Kidney epithelial cell (primary cell): ENCODE data around the gene IFRD1. TPM values are rescaled to one million over a fixed set of nuclear protein-coding genes. Genes with fewer than 3 reads are reported as not detected.

Source experiments
- DNase-seq: peaks from one replicate; pipeline ENCODE4 v3.0.0-alpha.2; 2010; ENCODE audit warnings: low read depth
- H3K27me3 ChIP-seq: 2 replicates; pipeline ENCODE4 v1.6.0; 2011; ENCODE audit warnings: low read length; ENCODE audit not compliant: control insufficient read depth, insufficient read depth
- H3K36me3 ChIP-seq: 2 replicates; pipeline ENCODE4 v1.5.1; 2011; ENCODE audit warnings: low read length; ENCODE audit not compliant: control insufficient read depth, insufficient read depth
- H3K4me3 ChIP-seq: 2 replicates; pipeline ENCODE4 v1.5.1; 2011; ENCODE audit warnings: low read depth, mild to moderate bottlenecking, control low read depth, low read length
- CTCF ChIP-seq: IDR thresholded peaks from 2 replicates; pipeline ENCODE4 v1.5.1; 2011; ENCODE audit warnings: mild to moderate bottlenecking, moderate library complexity, low read length, control low read depth, inconsistent platforms; ENCODE audit not compliant: insufficient read depth, poor library complexity, severe bottlenecking
- total RNA-seq: library from RNA; depleted of rRNA; stranded (reverse); fragments of >200 nt; gene quantifications from 2 replicates; pipeline ENCODE4 v1.2.3, GENCODE V29; 2015

Gene IFRD1
- total RNA-seq, 1 donor from 2014 or later, result 87.3 TPM

GRCh38 chr7:112502700-112503099 lies 52.4 kb downstream of the IFRD1 start:
- no peaks in the 10 kb centered on the region for H3K36me3 ChIP-seq
- H3K27me3 ChIP-seq, result no peaks in the 10 kb centered on the region
- H3K4me3 ChIP-seq, result no peak overlapping the region
- DNase-seq, result no peak
- no peak for TF ChIP-seq CTCF

GRCh38 chr7:112503361-112503972 lies 53.2 kb downstream of the IFRD1 start:
- no peaks in the 10 kb centered on the region for H3K27me3 ChIP-seq

DNA sequence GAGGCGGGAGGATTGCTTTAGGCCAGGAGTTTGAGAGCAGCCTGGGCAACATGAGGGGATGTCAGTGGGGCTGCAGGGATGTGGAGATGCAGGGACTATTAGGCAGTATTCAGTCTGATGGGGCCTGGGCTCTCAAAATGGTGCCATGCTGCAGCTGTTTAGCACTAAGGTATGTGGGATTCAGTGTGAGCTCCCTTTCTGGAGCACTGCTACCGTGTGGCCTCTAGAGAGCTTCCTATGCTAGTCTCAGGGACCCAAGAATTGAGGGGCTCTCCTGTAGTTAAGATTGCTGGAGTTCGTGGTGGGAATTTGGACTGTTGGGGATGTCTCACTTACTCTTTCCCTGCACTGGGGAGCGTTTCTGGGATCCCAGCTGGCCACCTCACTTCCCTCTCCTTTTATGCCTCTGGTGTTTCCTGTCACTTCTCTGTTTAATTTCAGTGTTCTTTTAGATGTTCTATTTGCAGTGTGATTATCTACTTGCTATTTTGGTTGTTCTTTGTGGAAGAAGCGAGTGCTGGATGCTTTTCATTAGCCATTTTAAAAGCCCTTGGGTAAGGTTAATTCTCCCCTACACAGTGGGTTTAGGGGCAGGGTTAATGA lies 53.9 kb downstream of the IFRD1 start:
- no peak for DNase-seq
- TF ChIP-seq CTCF, result no peak
- Histone ChIP-seq H3K27me3 (no peaks in the 10 kb centered on the region), H3K36me3 (no peaks in the 10 kb centered on the region), H3K4me3 (no peak overlapping the region)

More at GRCh38 chr7:112503361-112503972, 53.2 kb downstream of the IFRD1 start:
- no peak for DNase-seq
- H3K4me3 ChIP-seq, result no peak overlapping the region
- TF ChIP-seq CTCF, result no peak
- H3K36me3 ChIP-seq, result no peaks in the 10 kb centered on the region

- no peak for TF ChIP-seq CTCF
- H3K27me3 ChIP-seq, result no peaks in the 10 kb centered on the region
- DNase-seq, result no peak
- H3K36me3 ChIP-seq, result no peaks in the 10 kb centered on the region
- no peak overlapping the region for H3K4me3 ChIP-seq
Measured at GRCh38 chr7:112505495-112505894, 55.2 kb downstream of the IFRD1 start.

DNA sequence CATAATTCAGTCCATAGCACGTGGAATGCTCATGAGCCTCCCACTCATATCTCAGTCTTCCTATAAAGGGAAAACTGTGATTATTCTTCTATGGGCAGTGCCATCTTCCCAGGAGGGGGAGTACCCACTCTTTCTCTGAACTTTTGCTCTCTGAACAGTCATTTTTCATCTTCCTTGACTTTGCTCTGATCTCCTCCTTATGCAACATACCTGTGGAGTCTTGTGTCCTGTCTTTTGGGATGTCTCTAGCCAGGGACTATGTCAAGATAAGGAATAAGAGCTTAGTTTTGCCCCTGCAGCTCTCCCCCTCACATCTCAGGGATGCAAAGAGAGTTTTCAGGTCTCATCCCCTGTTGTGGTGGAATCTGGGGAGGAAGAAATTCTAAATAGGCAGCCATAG lies 58.1 kb downstream of the IFRD1 start:
- Histone ChIP-seq H3K36me3 (no peaks in the 10 kb centered on the region), H3K4me3 (no peak overlapping the region), H3K27me3 (no peaks in the 10 kb centered on the region)
- TF ChIP-seq CTCF, result no peak
- no peak for DNase-seq

- no peak for DNase-seq
- H3K27me3 ChIP-seq, result no peaks in the 10 kb centered on the region
- no peak for TF ChIP-seq CTCF
- no peak overlapping the region for H3K4me3 ChIP-seq
- H3K36me3 ChIP-seq, result no peaks in the 10 kb centered on the region
Measured at GRCh38 chr7:112509402-112509801, 59.1 kb downstream of the IFRD1 start.
